Hepatocyte (in vitro differentiated cells): ENCODE data around the gene ZWINT.

Experiments
- EZH2 ChIP-seq: fragments of 200-600 bp; sonication (generic); IDR thresholded peaks from 2 replicates; pipeline ENCODE4 v1.6.1; 2016; ENCODE audit warnings: antibody characterized with exemption, mild to moderate bottlenecking, borderline replicate concordance
- EZH2phosphoT487 ChIP-seq: fragments of 200-600 bp; sonication (generic); IDR thresholded peaks from one replicate; pipeline ENCODE4 v1.6.1; 2018; ENCODE audit warnings: antibody characterized with exemption, mild to moderate bottlenecking, low read depth, moderate library complexity; ENCODE audit not compliant: unreplicated experiment, severe bottlenecking
- TF ChIP-seq, protein P1 (sequence below): fragments of 200-600 bp; sonication (generic); IDR thresholded peaks from 2 replicates; pipeline ENCODE4 v1.5.1; 2016; ENCODE audit warnings: antibody characterized with exemption, mild to moderate bottlenecking; ENCODE audit not compliant: poor library complexity

DNA sequence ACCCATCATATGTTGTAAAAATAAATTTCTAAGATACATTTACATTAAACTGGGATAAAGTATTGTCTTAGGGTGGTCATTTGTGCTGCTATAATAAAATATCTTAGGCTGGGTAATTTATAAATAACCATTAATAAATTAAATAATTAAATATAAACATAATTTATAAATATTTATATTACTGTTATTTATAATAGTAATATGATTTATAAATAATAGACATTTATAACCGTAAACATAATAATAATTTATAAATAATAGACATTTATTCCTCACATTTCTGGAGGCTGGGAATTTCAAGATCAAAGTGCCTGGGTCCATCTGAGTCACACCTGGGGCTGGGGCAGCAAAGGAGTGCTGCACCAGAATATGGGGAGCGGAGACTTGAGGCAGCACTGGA is 31.1 kb downstream of the ZWINT start:
- no peak for TF ChIP-seq EZH2
- TF ChIP-seq, protein P1, sequence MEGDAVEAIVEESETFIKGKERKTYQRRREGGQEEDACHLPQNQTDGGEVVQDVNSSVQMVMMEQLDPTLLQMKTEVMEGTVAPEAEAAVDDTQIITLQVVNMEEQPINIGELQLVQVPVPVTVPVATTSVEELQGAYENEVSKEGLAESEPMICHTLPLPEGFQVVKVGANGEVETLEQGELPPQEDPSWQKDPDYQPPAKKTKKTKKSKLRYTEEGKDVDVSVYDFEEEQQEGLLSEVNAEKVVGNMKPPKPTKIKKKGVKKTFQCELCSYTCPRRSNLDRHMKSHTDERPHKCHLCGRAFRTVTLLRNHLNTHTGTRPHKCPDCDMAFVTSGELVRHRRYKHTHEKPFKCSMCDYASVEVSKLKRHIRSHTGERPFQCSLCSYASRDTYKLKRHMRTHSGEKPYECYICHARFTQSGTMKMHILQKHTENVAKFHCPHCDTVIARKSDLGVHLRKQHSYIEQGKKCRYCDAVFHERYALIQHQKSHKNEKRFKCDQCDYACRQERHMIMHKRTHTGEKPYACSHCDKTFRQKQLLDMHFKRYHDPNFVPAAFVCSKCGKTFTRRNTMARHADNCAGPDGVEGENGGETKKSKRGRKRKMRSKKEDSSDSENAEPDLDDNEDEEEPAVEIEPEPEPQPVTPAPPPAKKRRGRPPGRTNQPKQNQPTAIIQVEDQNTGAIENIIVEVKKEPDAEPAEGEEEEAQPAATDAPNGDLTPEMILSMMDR: no peak
- TF ChIP-seq EZH2phosphoT487: no peak
